ENCODE measurements around the gene TOM1. TPM values are rescaled to one million over a fixed set of nuclear protein-coding genes. Genes with fewer than 3 reads are reported as not detected.
"Not testable (repeated sequence)": the region's sequence is repeated elsewhere in the genome, so short reads cannot be mapped to it uniquely, and the experiment has no call there.

The TOM1 gene
- total RNA-seq, 1 donor from 2014 or later = 68.6 TPM

DNA sequence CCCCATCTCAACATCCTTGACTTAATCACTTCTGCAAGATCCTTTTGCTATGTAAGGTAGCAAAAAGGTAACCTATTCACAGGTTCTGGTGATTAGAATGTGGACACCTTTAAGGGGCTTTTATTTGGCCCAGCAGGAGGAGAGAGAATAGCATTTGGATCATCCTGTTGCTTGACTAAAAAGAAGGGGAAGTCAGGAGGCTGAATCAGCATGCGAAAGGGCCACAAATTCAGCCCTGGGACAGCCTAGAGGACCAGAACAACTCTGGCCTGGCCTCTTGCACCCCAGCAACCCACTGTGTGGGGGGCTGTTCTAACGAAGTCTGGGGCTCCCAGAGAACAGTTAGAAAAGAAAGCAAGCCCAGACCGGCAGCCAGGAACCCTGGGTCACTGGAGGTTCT is 78.0 kb downstream of the TOM1 start:
- no peak for ATAC-seq (ENCODE audit: poor library complexity)
- intact Hi-C loops (cut with DNase I) = no loop called here
- DNase-seq = no peak

GRCh38 chr22:35378621-35379020 is 78.9 kb downstream of the TOM1 start:
- no peak for DNase-seq
- intact Hi-C loops (cut with DNase I) = no loop called here
- ATAC-seq (ENCODE audit: poor library complexity) = no peak

- DNase-seq (no peak), ATAC-seq (ENCODE audit: poor library complexity) (no peak)
- intact Hi-C loops (cut with DNase I) = no loop called here
These were observed 79.7 kb downstream of the TOM1 start for GRCh38 chr22:35379146-35379993.

- DNase-seq = no peak
- intact Hi-C loops (cut with DNase I) = no loop called here
- no peak for ATAC-seq (ENCODE audit: poor library complexity)
These were observed 80.3 kb downstream of the TOM1 start for GRCh38 chr22:35380013-35380412.

- ATAC-seq (ENCODE audit: poor library complexity) = peak; percentile 93
- peak; percentile 96 for DNase-seq
- intact Hi-C loops (cut with DNase I) = no loop called here
These were observed 81.1 kb downstream of the TOM1 start, which contains the start of gene HMOX1 for GRCh38 chr22:35380537-35381423. HMOX1 (plus strand) TSS chr22:35381096; CDS start chr22:35381174, 78 bp downstream.

DNA sequence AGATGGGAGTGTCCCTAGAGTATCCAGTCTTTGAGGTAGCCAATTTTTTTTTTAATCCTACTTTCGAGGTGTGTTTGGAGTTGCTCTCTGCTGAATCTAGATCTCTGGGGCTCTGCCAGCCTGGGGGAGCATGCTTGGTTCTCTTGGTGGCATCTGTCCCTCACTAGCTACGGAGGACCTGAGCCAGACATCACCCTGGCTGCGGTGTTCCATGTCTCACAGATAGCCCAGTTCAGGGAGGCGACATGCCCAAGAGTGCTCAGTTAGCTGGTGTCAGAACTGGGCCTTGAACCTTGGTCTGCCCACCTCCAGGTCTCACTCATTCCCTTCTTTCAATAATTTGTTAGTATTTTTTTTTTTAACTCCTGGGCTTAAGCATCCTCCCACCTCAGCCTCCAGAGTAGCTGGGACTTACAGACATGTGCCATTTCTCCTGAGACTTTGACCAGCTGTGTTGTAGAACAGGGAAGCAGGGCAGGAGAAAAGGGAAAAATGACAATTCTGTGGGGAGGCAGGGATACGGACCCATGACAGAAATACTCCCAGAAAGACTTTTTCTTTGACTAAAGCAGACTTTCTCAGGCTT is 81.8 kb downstream of the TOM1 start:
- intact Hi-C loops (cut with DNase I) = no loop called here
- no peak for DNase-seq
- no peak for ATAC-seq (ENCODE audit: poor library complexity)

GRCh38 chr22:35383679-35384071 is 84.0 kb downstream of the TOM1 start:
- ATAC-seq (ENCODE audit: poor library complexity) (no peak), DNase-seq (no peak)
- intact Hi-C loops (cut with DNase I) = no loop called here

DNA sequence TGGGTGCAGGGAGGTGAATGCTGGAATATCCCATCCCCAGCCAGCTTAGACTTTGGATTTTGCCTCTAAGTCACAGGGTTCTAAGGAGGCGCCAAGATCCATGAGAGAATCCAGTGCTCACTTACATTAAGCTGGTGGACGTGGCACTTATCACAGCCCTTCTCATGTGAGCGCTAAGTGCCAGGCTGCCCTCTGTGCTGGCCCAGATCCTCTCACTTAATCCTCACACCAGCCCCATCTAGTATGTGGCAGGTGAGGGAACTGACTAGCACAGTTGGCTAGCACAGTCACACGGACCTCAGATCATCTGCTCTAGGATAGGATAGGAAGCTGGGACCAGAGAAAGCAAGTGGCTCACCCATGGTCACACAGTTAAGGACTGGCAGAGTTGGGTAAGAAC is 84.8 kb downstream of the TOM1 start:
- DNase-seq (no peak), ATAC-seq (ENCODE audit: poor library complexity) (no peak)
- intact Hi-C loops (cut with DNase I) = no loop called here

GRCh38 chr22:35384975-35385588 is 85.4 kb downstream of the TOM1 start:
- intact Hi-C loops (cut with DNase I) = no loop called here
- DNase-seq (no peak), ATAC-seq (ENCODE audit: poor library complexity) (no peak)

- DNase-seq (no peak), ATAC-seq (ENCODE audit: poor library complexity) (no peak)
- intact Hi-C loops (cut with DNase I) = no loop called here
These were observed 87.1 kb downstream of the TOM1 start for GRCh38 chr22:35386670-35387288.

DNA sequence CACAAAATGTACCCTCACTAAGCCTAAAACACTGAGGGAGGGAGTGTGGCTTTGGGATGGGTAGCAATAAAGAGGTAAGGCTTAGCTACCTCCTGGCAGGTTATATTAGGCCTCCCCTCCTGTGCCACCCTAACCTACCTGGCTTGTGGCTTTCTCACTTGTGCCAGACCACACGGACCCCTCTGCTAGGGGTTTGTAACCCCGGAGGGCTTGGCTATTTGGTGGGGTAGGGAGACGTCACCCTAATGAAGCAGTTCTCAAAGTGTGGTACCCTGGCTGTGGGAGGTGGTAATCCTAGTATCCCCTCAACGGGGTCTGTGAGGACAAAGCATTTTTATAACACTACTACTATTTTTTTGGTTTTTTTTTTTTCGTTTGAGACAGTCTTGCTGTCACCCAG is 91.2 kb downstream of the TOM1 start:
- DNase-seq = no peak
- no peak for ATAC-seq (ENCODE audit: poor library complexity)
- intact Hi-C loops (cut with DNase I) = no loop called here

GRCh38 chr22:35392357-35392756 is 92.7 kb downstream of the TOM1 start:
- ATAC-seq (ENCODE audit: poor library complexity) (no peak), DNase-seq (no peak)
- intact Hi-C loops (cut with DNase I) = no loop called here

GRCh38 chr22:35393116-35394010 is 93.7 kb downstream of the TOM1 start:
- intact Hi-C loops (cut with DNase I) = no loop called here
- ATAC-seq (ENCODE audit: poor library complexity) = no peak
- no peak for DNase-seq

GRCh38 chr22:35394011-35394312 is 94.3 kb downstream of the TOM1 start:
- intact Hi-C loops (cut with DNase I) = no loop called here
- DNase-seq (no peak), ATAC-seq (ENCODE audit: poor library complexity) (no peak)

GRCh38 chr22:35394810-35395563 is 95.3 kb downstream of the TOM1 start:
- no peak for ATAC-seq (ENCODE audit: poor library complexity)
- no peak for DNase-seq
- intact Hi-C loops (cut with DNase I) = no loop called here

GRCh38 chr22:35396622-35397021 is 96.9 kb downstream of the TOM1 start:
- intact Hi-C loops (cut with DNase I); DNase-seq; ATAC-seq (ENCODE audit: poor library complexity): not testable (repeated sequence)
